Neural cell (in vitro differentiated cells): ENCODE data around the gene CLEC6A. TPM values are rescaled to one million over a fixed set of nuclear protein-coding genes. Genes with fewer than 3 reads are reported as not detected.

Experiments
- H2AFZ ChIP-seq: fragments of 200-600, 300-800 bp; sonication (generic), shearing (Covaris generic); 2 replicates; pipeline ENCODE4 v1.6.0; 2014; ENCODE audit warnings: low read depth, mild to moderate bottlenecking, antibody characterized with exemption, low read length, moderate library complexity
- H3F3A ChIP-seq: fragments of 200-600 bp; shearing (Covaris generic); 2 replicates; pipeline ENCODE4 v1.6.1; 2016; ENCODE audit warnings: mild to moderate bottlenecking, moderate library complexity, mixed read lengths, antibody characterized with exemption, low read length; ENCODE audit not compliant: insufficient read depth, poor library complexity, severe bottlenecking
- H3K27ac ChIP-seq: fragments of 200-600, 300-800 bp; sonication (generic), shearing (Covaris generic); 2 replicates; pipeline ENCODE4 v1.5.1; 2014; ENCODE audit warnings: mild to moderate bottlenecking, low read length, moderate library complexity
- H3K27me3 ChIP-seq: fragments of 300-800, 200-600 bp; sonication (generic), shearing (Covaris generic); 2 replicates; pipeline ENCODE4 v1.6.0; 2014; ENCODE audit warnings: mild to moderate bottlenecking, low read depth, low read length, moderate library complexity; ENCODE audit not compliant: insufficient read depth
- H3K36me3 ChIP-seq: fragments of 300-800, 200-600 bp; sonication (generic), shearing (Covaris generic); 2 replicates; pipeline ENCODE4 v1.5.1; 2014; ENCODE audit warnings: mild to moderate bottlenecking, antibody characterized with exemption, low read length, moderate library complexity; ENCODE audit not compliant: insufficient read depth
- H3K4me2 ChIP-seq: fragments of 300-800, 200-600 bp; sonication (generic), shearing (Covaris generic); 2 replicates; pipeline ENCODE4 v1.6.0; 2014; ENCODE audit warnings: mild to moderate bottlenecking, low read length
- H3K4me3 ChIP-seq: fragments of 300-800, 200-600 bp; sonication (generic), shearing (Covaris generic); 2 replicates; pipeline ENCODE4 v1.5.1; 2014; ENCODE audit warnings: mild to moderate bottlenecking, low read length, moderate library complexity
- H3K79me2 ChIP-seq: fragments of 200-600 bp; shearing (Covaris generic); replicated peaks from 2 replicates; pipeline ENCODE4 v1.6.0; 2014; ENCODE audit warnings: mild to moderate bottlenecking, low read length, moderate library complexity; ENCODE audit not compliant: insufficient read depth
- H3K9ac ChIP-seq: fragments of 300-800, 200-600 bp; sonication (generic), shearing (Covaris generic); 2 replicates; pipeline ENCODE4 v1.6.1; 2016; ENCODE audit warnings: mild to moderate bottlenecking, low read length, mixed read lengths
- H3K9me2 ChIP-seq: fragments of 200-600 bp; shearing (Covaris generic); 2 replicates; pipeline ENCODE4 v1.6.1; 2016; ENCODE audit warnings: mild to moderate bottlenecking, low read length, mixed read lengths; ENCODE audit not compliant: insufficient read depth
- H3K9me3 ChIP-seq: fragments of 200-600, 300-800 bp; sonication (generic), shearing (Covaris generic); 2 replicates; pipeline ENCODE4 v1.6.1; 2016; ENCODE audit warnings: mild to moderate bottlenecking, mixed run types, low read length, moderate library complexity, mixed read lengths
- H4K20me1 ChIP-seq: fragments of 200-600 bp; shearing (Covaris generic); 2 replicates; pipeline ENCODE4 v1.6.1; 2016; ENCODE audit warnings: mild to moderate bottlenecking, mixed run types; ENCODE audit not compliant: insufficient read depth
- EP300 ChIP-seq: fragments of 450-650 bp; conservative IDR thresholded peaks from 2 replicates; pipeline ENCODE4 v1.6.1; 2014; ENCODE audit warnings: antibody characterized with exemption, mild to moderate bottlenecking, moderate library complexity; ENCODE audit not compliant: poor library complexity, severe bottlenecking
- EZH2 ChIP-seq: fragments of 200-600, 300-800 bp; shearing (Covaris generic), sonication (generic); IDR thresholded peaks from 2 replicates; pipeline ENCODE4 v1.6.1; 2014; ENCODE audit warnings: antibody characterized with exemption, low read length, borderline replicate concordance, mild to moderate bottlenecking; ENCODE audit not compliant: insufficient read depth, poor library complexity, severe bottlenecking
- MXI1 ChIP-seq: fragments of 450-650 bp; conservative IDR thresholded peaks from 2 replicates; pipeline ENCODE4 v1.6.1; 2014; ENCODE audit warnings: antibody characterized with exemption, mild to moderate bottlenecking; ENCODE audit not compliant: poor library complexity, severe bottlenecking
- SMC3 ChIP-seq: fragments of 450-650 bp; conservative IDR thresholded peaks from 2 replicates; pipeline ENCODE4 v1.6.1; 2014; ENCODE audit warnings: antibody characterized with exemption, mild to moderate bottlenecking, moderate library complexity; ENCODE audit not compliant: poor library complexity
- TAF1 ChIP-seq: IDR thresholded peaks from 2 replicates; pipeline ENCODE4 v1.6.1; 2012; ENCODE audit warnings: low read depth
- polyA plus RNA-seq: library from polyadenylated mRNA; depleted of rRNA; stranded (reverse); fragments of >200 nt; gene quantifications from 2 replicates; pipeline ENCODE4 v1.2.3, GENCODE V29; 2014
- TF ChIP-seq, protein P1 (sequence below): fragments of 450-650 bp; IDR thresholded peaks from 2 replicates; pipeline ENCODE4 v1.5.1; 2014; ENCODE audit warnings: antibody characterized with exemption, mild to moderate bottlenecking, moderate library complexity; ENCODE audit not compliant: poor library complexity, severe bottlenecking
- TF ChIP-seq, protein P2 (sequence below): IDR thresholded peaks from 2 replicates; pipeline ENCODE4 v1.6.1; 2012; ENCODE audit warnings: borderline replicate concordance

CLEC6A gene
- polyA plus RNA-seq, 1 donor from 2014 or later, result not detected

DNA sequence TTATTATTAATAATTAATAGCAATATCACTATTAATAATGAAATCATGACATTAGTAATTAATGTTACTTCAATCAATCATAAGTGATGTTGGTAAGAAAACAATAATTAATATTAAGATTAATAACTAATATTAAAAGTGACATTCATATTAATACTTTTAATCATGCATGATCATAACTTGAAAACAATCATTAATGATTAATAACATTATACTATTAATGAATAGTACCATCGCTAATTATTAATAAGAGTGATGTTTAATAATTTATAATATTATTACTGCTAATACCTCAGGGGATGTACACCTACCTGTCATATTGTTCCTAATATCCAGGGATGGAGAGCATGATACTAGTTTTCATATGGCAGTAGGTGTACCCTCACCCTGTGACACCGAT lies 10.0 kb upstream of the CLEC6A start:
- Histone ChIP-seq H3F3A (no peaks in the 10 kb centered on the region), H3K79me2 (no peaks in the 10 kb centered on the region), H2AFZ (no peak overlapping the region), H3K27me3 (no peaks in the 10 kb centered on the region), H3K4me3 (no peak overlapping the region), H3K9ac (no peak overlapping the region), H3K36me3 (no peaks in the 10 kb centered on the region), H4K20me1 (no peaks in the 10 kb centered on the region), H3K9me2 (no peaks in the 10 kb centered on the region), H3K9me3 (no peaks in the 10 kb centered on the region), H3K4me2 (no peak overlapping the region), H3K27ac (no peak overlapping the region)
- TF ChIP-seq TAF1 (no peak), SMC3 (no peak)

GRCh38 chr12:8446642-8447547 lies 8.9 kb upstream of the CLEC6A start:
- TF ChIP-seq TAF1 (no peak), EZH2 (no peak), SMC3 (no peak), EP300 (no peak), MXI1 (no peak)
- TF ChIP-seq, protein P1, sequence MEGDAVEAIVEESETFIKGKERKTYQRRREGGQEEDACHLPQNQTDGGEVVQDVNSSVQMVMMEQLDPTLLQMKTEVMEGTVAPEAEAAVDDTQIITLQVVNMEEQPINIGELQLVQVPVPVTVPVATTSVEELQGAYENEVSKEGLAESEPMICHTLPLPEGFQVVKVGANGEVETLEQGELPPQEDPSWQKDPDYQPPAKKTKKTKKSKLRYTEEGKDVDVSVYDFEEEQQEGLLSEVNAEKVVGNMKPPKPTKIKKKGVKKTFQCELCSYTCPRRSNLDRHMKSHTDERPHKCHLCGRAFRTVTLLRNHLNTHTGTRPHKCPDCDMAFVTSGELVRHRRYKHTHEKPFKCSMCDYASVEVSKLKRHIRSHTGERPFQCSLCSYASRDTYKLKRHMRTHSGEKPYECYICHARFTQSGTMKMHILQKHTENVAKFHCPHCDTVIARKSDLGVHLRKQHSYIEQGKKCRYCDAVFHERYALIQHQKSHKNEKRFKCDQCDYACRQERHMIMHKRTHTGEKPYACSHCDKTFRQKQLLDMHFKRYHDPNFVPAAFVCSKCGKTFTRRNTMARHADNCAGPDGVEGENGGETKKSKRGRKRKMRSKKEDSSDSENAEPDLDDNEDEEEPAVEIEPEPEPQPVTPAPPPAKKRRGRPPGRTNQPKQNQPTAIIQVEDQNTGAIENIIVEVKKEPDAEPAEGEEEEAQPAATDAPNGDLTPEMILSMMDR, result no peak
- TF ChIP-seq, protein P2, sequence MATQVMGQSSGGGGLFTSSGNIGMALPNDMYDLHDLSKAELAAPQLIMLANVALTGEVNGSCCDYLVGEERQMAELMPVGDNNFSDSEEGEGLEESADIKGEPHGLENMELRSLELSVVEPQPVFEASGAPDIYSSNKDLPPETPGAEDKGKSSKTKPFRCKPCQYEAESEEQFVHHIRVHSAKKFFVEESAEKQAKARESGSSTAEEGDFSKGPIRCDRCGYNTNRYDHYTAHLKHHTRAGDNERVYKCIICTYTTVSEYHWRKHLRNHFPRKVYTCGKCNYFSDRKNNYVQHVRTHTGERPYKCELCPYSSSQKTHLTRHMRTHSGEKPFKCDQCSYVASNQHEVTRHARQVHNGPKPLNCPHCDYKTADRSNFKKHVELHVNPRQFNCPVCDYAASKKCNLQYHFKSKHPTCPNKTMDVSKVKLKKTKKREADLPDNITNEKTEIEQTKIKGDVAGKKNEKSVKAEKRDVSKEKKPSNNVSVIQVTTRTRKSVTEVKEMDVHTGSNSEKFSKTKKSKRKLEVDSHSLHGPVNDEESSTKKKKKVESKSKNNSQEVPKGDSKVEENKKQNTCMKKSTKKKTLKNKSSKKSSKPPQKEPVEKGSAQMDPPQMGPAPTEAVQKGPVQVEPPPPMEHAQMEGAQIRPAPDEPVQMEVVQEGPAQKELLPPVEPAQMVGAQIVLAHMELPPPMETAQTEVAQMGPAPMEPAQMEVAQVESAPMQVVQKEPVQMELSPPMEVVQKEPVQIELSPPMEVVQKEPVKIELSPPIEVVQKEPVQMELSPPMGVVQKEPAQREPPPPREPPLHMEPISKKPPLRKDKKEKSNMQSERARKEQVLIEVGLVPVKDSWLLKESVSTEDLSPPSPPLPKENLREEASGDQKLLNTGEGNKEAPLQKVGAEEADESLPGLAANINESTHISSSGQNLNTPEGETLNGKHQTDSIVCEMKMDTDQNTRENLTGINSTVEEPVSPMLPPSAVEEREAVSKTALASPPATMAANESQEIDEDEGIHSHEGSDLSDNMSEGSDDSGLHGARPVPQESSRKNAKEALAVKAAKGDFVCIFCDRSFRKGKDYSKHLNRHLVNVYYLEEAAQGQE, result no peak
- no peak overlapping the region for H2AFZ ChIP-seq

More at GRCh38 chr12:8446642-8447547, 8.9 kb upstream of the CLEC6A start:
- Histone ChIP-seq H3K9ac (no peak overlapping the region), H3K36me3 (no peaks in the 10 kb centered on the region), H3F3A (no peaks in the 10 kb centered on the region), H3K4me2 (no peak overlapping the region), H4K20me1 (no peaks in the 10 kb centered on the region), H3K9me2 (no peaks in the 10 kb centered on the region), H3K9me3 (no peaks in the 10 kb centered on the region), H3K27ac (no peak overlapping the region), H3K79me2 (no peaks in the 10 kb centered on the region), H3K4me3 (no peak overlapping the region), H3K27me3 (no peaks in the 10 kb centered on the region)
